SK-MEL-5 (cell line): ENCODE results near the gene VPS4B. TPM values are rescaled to one million over a fixed set of nuclear protein-coding genes. Genes with fewer than 3 reads are reported as not detected.
"Not testable (repeated sequence)": the region's sequence is repeated elsewhere in the genome, so short reads cannot be mapped to it uniquely, and the experiment has no call there.

Experiments used
- DNase-seq: peaks from one replicate; pipeline ENCODE4 v3.0.0-alpha.2; 2016; ENCODE audit warnings: low read depth, low spot score
- in situ Hi-C: cut with HindIII; loops from 2 replicates; pipeline ENCODE4 v1.10.0; 2016; ENCODE audit warnings: low sequenced_read_pairs, high pct_unique_total_duplicates, low pct_unique_long_range_greater_than_20kb
- polyA plus RNA-seq, 2 experiments: library from polyadenylated mRNA; depleted of rRNA; stranded (reverse); fragments of >200 nt; gene quantifications; 2 replicates each; pipeline ENCODE4 v1.2.3, GENCODE V29; 2015
- total RNA-seq: library from RNA; depleted of rRNA; stranded (reverse); fragments of >200 nt; shearing (Covaris generic); gene quantifications from 2 replicates; pipeline ENCODE4 v1.2.3, GENCODE V29; 2014; rRNA removed

The VPS4B gene
- total RNA-seq: 51.0 and 51.4 TPM in 2 replicates
- polyA plus RNA-seq (2015; cell fraction: cytosol; rRNA removed): 31.3 and 40.3 TPM in 2 replicates
- 10.6 and 13.3 TPM in 2 replicates for polyA plus RNA-seq (2015; cell fraction: nucleus; rRNA removed)

DNA sequence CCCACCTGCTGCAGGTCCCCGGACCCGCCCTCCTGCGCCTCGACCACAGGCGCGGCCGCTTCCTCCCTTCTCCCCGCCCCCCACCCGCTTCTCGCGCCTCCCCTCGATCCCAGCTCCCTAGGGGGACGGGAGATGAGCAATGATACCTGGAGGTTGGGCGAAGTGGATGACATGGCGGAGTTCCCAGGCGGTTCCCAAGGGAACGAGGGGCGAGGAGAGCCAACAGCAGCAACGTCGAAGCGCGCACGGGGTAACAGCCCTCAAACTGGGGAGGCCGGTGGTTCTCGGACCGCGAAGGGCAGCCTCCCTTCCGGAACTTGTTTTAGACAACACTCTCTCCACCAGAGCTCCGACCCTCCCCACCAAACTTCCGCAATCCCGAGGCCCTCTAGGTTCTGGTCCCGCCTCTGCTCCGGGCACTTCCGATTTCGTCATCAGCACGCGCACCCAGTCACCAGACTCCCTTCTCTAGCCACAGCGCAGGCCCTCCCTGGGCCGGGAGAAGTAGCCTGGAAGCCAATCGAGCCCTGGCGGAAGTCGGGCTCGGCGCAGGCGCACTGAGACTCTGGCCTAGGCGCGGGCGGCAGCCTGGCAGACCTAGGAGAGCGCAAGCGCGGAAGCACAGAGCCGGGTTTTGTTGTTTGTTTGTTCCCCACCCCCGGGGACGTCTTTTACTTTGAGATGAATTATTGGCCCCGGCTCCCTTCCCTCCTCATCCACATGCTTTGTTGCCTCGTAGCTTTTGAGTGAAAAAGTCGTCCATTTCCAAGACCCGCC is at the start of gene VPS4B:
Gene VPS4B, minus strand, starts transcription at position 390 of the 777 bp plus-strand sequence. Its CDS starts 217 bp downstream, at position 173.
- in situ Hi-C loops: no loop called here

DNA sequence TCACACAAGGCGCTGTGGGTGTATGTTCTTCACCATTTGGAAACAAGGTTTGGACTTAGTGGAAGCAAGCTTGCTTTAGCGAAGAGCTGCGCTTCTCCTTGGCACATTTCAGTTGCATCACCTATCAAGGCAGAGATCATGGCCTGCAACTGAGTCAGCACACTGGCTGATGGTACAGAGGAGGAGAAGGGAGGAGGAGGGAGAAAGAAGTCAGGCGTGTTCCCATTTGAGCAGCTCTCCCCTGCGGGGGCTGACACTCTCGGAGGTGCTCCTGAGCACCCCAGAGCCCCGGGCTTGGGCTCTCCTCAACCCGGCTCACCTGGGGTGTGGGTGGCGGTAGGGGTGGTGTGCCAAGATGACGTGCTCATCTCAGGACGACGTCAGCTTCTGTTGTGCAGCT is 48.5 kb upstream of the VPS4B start:
- in situ Hi-C loops: no loop called here
- no peak for DNase-seq

More for the DNA sequence above, at the start of gene VPS4B:
- DNase-seq: peak; percentile 99

DNA sequence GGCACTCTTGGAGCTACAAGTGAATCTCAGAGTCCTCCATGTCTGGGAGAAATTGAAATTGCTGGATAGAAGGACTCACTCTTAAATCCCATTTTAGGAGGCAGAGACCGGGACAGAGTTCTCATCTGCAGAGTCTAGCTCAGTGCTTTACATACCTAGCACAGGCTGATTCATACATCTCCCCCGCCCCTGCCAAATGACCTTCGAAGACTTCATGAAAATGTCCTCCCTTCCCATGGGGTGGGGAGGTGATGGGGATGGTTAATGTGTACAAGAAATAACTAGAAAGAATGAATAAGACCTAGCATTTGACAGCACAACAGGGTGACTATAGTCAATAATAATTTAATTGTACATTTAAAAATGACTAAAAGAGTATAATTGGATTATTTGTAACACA is 46.3 kb upstream of the VPS4B start:
- no peak for DNase-seq
- in situ Hi-C loops: no loop called here

DNA sequence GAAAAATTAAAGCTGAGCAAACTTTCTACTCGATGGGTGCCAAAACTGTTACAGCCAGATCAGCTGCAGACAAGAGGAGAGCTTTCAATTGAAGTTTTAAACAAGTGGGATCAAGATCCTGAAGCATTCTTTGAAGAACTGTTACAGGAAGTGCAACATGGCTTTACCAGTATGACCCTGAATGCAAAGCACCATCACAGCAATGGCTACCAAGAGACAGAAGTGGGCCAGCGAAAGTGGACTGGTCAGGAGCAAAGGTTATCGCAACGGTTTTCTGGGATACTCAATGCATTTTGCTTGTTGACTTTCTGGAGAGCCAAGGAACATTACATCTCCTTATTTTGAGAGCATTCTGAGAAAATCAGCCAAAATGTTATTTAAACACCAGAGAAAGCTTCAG is 45.4 kb upstream of the VPS4B start:
- no peak for DNase-seq
- in situ Hi-C loops: no loop called here

DNA sequence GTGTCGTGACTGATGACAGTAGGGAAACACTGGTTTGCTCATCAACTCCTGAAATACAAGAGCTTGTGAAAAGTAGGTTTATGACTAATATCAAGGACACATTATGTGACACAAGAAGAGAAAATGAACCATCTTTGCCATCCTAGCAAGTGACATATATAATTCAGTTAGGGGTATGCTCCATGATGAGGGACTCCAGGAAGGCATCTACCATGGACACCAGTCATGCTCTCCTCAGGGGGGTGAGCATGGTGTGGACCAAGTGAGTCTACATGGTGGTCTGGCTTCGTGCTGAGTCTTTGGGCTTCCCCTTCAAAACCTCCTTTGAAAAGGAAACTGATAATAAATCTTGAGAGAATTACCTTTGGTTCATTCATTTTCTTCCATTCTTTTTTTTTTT is 42.8 kb upstream of the VPS4B start:
- no peak for DNase-seq
- in situ Hi-C loops: no loop called here

DNA sequence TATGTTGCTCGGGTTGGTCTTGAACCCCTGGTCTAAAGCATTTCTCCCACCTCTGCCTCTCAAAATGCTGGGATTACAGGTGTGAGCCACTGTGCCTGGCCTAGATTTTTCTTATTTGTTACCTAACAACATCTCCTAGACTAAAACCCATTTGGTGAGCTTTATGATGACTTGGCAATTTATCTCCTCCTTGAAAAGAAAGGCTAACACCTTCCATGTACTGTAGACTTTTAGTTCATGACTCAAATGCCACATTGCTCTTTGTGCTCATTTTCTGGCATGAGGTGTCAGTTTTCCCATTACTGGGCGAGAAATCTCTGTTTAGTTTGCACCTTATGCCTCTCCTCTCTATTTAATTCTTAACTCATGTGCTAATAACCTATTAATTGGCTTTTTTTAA is 42.2 kb upstream of the VPS4B start:
- DNase-seq: no peak
- in situ Hi-C loops: no loop called here

DNA sequence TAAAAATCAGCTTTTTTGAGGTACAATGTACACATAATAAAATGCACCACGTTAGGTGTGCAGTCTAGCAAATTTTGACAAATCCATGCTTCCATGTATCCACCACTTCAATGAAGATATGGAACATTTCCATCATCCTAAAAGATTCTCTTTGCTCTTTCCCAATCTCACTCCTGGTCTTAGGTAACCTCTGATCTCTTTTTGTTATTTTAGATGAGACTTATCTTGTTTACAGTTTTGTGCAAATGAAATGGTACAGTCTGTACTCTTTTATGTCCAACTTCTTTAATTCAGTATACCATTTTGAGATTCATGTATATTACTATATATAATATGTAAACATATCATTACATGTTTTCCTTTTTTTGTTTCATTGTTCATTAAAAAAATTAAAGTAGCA is 38.1 kb upstream of the VPS4B start:
- in situ Hi-C loops: no loop called here
- DNase-seq: no peak

DNA sequence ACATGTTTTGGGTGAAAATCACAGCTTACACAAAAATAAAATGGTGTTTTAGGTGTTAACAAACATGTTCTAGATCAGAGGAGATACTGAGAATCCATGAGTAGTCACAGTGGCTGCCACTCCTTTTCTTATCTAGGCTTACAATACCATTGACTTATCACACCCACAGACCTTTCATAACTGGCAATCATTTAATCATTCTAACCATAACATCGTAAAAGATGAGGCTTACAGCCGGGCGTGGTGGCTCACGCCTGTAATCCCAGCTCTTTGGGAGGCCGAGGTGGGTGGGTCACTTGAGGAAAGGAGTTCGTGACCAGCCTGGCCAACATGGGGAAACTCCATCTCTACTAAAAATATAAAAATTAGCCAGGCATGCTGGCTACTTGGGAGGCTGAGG is 35.7 kb upstream of the VPS4B start:
- no peak for DNase-seq
- in situ Hi-C loops: no loop called here

DNA sequence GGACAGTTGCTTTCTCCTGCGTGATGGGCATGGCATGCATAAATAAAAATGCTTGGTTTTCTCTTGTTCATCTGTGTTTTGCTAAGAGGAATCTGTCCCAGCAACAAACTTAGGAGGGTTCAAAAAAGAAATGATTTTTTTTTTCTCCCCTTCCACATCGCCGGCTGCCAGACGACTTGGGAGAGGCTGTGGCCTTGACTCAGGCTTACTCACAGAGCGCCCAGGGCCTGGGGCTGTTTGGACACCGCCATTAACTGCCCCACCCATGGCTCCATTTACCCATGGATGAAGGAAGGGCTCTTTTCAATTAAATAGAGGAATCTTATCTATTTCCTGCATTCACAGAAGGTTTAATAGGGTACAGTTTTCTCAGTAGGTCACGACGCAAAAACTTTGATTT is 32.2 kb upstream of the VPS4B start:
- in situ Hi-C loops: no loop called here
- DNase-seq: no peak

DNA sequence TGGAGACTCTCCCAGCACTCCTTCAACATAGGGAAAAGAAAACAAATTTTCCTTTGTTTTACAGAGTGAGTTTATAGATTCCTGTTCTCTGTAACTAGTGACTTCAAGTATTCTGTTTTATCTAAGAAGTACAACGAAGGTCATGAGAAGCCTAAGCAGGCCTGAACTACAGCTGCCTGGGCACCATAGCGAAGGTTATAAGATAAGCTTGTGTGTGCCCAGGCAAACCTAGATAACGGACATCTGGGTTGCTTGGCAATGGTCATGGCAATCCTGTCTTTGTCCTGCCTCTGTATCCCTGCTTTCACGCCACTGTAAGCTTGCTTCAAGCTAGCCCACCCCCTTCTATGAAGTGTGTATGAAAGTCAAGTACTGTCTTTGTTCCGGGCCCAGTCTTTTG is 30.5 kb upstream of the VPS4B start:
- DNase-seq, in situ Hi-C loops: not testable (repeated sequence)

DNA sequence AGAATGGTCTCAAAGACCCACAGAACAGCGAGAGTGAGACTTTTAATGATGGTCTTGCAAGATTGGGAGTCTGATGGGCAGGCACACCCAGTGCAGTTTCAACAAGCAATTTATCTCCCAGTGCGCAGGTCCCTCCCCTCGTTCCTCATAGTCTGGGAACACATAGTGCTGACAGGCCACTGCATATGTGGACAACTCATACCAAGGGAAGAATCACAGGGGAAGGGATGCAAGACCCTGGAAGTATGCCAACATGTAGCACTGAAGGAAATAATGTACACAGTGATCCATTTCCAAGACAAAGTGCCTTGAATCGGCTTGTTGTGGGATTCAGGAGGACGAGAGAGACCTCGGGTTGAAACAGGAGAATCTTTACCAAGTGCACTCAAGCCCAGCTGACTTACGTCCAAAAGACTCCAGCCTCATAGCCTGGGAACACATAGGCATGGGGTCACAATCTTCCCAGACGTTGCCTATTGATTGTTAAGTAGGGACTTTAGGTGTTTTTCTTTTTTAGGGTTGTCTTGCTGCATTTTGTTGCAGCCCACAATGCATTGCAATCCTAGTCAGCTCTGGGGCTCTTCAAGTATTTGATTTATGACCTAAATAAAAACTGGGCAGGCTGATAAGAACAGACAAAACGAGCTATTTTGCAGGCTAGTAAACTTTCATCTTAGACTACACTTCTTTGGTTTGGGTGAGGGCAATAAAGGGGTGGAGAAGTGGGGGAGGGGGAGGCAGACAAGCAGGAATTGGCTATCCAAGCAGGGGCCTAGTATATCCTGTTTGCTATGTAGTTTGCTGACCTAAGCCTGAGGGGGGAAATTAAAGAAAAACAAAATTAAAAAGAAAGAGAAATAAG is 29.8 kb upstream of the VPS4B start:
- in situ Hi-C loops: no loop called here
- no peak for DNase-seq

DNA sequence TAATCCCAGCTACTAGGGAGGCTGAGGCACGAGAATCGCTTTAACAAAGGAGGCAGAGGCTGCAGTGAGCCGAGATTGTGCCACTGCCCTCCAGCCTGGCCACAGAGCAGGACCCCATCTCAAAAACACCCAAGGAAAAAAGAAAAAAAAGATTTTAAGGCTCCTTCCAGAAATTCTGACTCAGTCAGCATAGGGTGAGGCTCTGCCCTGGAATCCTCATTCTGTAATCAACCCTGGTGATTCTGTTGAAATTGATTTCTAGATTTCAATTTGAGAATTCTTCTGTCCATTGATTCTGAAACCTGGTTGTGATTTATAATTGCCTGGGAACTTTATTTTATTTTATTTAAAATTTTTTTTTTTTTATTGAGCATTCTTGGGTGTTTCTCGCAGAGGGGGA is 27.1 kb upstream of the VPS4B start:
- DNase-seq: no peak
- in situ Hi-C loops: no loop called here

DNA sequence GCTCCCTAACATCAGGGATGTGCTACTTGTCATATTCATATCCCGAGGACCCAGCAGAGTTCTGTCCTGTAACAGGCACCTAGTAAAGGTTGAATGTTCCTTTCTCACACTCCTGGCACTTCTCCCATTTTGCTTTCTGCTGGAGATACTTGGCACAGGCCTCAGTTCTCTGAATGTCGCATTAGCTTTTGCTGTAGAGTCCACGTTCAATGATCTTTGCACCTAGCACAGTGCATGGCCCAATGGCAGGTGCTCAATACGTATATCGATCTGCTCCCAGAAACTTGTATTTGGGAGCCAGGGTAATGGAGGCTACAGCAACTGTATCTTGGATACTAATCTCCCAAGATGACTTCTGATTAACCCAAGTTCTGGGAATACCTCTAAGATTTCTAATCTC is 24.8 kb upstream of the VPS4B start:
- in situ Hi-C loops: no loop called here
- no peak for DNase-seq

DNA sequence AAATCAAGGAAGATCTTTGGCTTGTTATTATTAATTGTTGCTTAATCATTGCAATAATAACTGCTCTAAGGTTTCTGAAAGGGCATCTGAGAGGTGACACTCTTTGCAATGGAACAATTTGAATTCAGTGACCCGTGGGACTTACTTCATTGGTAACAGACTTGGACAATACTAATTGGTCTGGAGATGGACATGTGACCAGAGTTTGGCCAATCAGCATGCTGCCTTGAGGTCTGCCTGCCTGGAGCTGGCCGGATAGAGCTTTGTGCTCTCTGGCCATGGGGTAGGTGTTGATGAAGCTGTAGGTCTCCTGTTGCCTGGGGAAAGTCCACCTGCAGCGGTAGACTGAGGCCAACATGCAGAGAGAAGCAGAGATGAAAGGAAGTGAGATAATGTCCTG is 24.0 kb upstream of the VPS4B start:
- in situ Hi-C loops: no loop called here
- DNase-seq: no peak

DNA sequence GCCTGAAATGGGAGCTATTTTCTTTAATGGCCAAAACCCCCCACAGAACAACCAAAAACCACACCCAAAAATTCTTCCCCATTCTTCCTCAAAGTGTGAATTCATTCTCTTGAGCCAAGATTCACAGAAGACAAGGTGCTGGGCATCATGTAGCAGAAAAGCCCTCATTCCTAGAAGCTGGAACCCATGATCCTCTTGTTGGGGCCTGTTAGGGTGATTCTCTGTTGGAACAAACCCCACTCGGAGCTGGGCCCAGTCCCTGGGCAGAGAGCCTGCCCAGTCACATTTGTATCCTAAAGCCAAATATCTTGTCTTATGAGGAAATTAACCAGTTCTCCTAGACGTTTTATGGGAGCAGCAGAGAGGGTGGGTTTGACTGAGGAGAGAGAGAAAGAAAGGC is 22.8 kb upstream of the VPS4B start:
- in situ Hi-C loops: no loop called here

DNA sequence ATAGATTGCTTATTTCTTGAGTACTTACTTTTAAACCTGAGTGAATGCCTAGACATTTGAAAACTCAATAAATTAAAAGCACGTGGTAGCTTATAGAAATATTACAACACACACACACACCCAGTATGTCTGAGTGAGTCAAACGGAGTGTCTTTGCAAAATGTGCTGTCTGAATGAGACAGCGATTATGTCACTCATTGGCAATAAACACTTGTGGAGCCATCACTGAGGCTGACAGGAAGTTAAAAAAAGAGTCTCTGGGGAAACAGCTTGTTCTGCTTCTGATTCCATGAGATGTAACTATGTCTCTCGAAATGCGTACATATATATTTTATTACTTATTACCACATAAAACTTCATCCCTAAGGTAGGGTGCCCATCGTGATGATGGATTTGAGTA is 22.3 kb upstream of the VPS4B start:
- in situ Hi-C loops: no loop called here
- no peak for DNase-seq

More for the DNA sequence above, 22.8 kb upstream of the VPS4B start:
- no peak for DNase-seq

DNA sequence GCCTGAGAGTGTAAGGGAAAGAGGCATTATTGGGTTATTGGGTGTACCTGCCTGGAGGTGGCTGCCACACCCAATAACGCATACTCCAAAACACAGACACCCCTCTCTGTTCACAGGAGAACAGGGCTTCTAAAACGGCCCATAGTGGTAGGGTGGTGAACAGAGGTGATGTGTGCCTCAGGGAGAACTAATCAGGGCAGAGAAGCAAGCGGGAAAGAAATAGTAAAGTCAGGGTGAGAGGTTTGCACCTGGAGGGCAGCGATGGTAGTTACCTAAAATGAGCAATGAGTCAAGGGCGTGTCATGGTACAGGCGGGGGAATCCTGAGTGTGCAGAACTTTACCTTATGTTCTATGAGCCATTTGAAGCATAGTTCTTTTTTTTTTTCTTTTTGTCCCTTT is 21.6 kb upstream of the VPS4B start:
- no peak for DNase-seq
- in situ Hi-C loops: no loop called here

DNA sequence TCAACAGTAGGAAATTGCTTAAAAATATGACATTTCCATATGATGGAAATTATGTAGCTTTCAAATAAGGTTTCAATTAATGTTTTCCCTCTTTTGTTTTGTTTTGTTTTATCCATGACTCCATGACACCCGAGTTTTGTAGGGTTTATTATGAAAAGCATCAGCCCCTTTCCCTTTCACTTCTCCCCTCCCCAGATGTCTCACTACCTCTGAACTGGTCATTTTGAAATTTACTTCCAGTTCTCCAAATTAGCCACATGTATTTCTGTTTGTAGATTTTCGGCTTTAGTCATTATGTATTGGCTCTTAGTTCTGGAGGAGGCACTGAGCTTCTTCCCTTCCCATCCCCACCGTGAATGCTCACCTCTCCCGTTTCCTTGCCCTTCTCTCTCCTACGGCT is 18.6 kb upstream of the VPS4B start:
- DNase-seq: no peak
- in situ Hi-C loops: no loop called here

DNA sequence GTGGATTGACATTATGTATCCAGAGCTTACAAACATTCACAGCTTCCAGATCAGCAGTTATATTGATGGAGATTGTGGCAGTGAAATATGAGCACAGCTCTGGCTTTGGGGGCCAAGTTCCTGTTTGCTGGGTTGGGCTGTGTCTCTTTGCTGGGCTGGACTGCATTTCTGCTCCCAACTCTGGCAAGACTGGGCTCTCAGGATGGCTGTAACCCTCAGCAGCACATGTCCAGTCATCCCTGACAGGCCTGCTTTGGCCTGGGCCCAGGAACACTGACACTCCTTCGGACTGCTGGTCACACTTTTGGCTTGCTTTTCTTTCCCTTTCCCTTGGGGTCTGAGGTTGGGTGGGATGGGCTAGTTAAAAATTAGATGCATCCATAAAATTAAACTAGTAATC is 17.9 kb upstream of the VPS4B start:
- DNase-seq: no peak
- in situ Hi-C loops: no loop called here
